Fibroblast of lung (primary cell): ENCODE data around the gene IGFL2.

Experiments used
- CTCF ChIP-seq, 2 donors: IDR thresholded peaks in 1 of 2; conservative IDR thresholded peaks in 1 of 2; 1 replicate in 1 of 2; 2 replicates in 1 of 2; pipeline ENCODE4 v1.5.1; 2011 to 2012; ENCODE audit warnings: low read length in 2 of 2, control low read depth in 1 of 2, inconsistent platforms in 1 of 2, low read depth in 1 of 2, mild to moderate bottlenecking in 1 of 2
- EZH2 ChIP-seq: IDR thresholded peaks from 2 replicates; pipeline ENCODE4 v1.5.1; 2012; ENCODE audit warnings: low read length, control low read depth, mild to moderate bottlenecking; ENCODE audit errors: missing control alignments

- TF ChIP-seq CTCF (conservative IDR thresholded peaks at IDR 0.05 in 1 of 2, IDR thresholded peaks at IDR 0.05 in 1 of 2; ENCODE audit: low read depth in 1 of 2, low read length in 2 of 2), result no peak
- TF ChIP-seq EZH2, result no peak
Measured at GRCh38 chr19:46205183-46205984, 57.3 kb downstream of the IGFL2 start.
